K562 (cell line): ENCODE measurements around the gene RNMT. TPM values are rescaled to one million over a fixed set of nuclear protein-coding genes. Genes with fewer than 3 reads are reported as not detected.

Experiments used
- BDP1 ChIP-seq: IDR thresholded peaks from 3 replicates; pipeline ENCODE4 v1.6.1; 2011; ENCODE audit not compliant: insufficient read length, insufficient read depth
- CREB1 ChIP-seq, 2 experiments: sonication (generic) in 1 of 2; formaldehyde crosslinking in 1 of 2; IDR thresholded peaks; 2 replicates each; pipeline versions ENCODE4 v1.6.1 to v1.8.0; 2012 to 2022; ENCODE audit warnings: inconsistent platforms in 1 of 2, mild to moderate bottlenecking in 1 of 2, missing genetic modification reagents in 1 of 2, moderate library complexity in 1 of 2
- FOXJ2 ChIP-seq: fragments of 200-800 bp; sonication (Bioruptor generic); IDR thresholded peaks from 2 replicates; pipeline ENCODE4 v1.6.1; 2016; ENCODE audit warnings: missing genetic modification characterization, missing compliant biosample characterization
- HBP1 ChIP-seq: fragments of 450-650 bp; formaldehyde crosslinking; IDR thresholded peaks from 2 replicates; pipeline ENCODE4 v1.4.0; 2022; ENCODE audit warnings: missing genetic modification characterization
- NFRKB ChIP-seq: fragments of 450-650 bp; IDR thresholded peaks from 2 replicates; pipeline ENCODE4 v1.6.1; 2016; ENCODE audit warnings: low read depth
- SAFB ChIP-seq: fragments of 200-400 bp; formaldehyde crosslinking; IDR thresholded peaks from 2 replicates; pipeline ENCODE4 v1.6.1; 2017; ENCODE audit warnings: low read depth, low read length, borderline replicate concordance
- ZBTB40 ChIP-seq, 2 experiments: fragments of 450-650 bp in 1 of 2; sonication (generic) in 1 of 2; formaldehyde crosslinking in 1 of 2; IDR thresholded peaks; 2 replicates each; pipeline versions ENCODE4 v1.7.1 to v1.9.0; 2016 to 2022; ENCODE audit warnings: inconsistent platforms in 1 of 2, mild to moderate bottlenecking in 1 of 2, missing genetic modification reagents in 1 of 2
- ZNF239 ChIP-seq: fragments of 250-450 bp; sonication (Bioruptor Pico); IDR thresholded peaks from 2 replicates; pipeline ENCODE4 v1.4.0; 2020; ENCODE audit warnings: mild to moderate bottlenecking
- polyA plus RNA-seq, 8 experiments: library from polyadenylated mRNA; depleted of rRNA in 4 of 8; stranded (reverse) in 5 of 8; unstranded in 3 of 8; fragments of >200 nt; fragmentation: Nextera tagmentation in 2 of 8; fragmentation: Illumina TruSeq in 1 of 8; extraction: Ambion mirVana in 2 of 8; extraction: Trizol in 1 of 8; gene quantifications; 2 replicates each; pipeline versions ENCODE4 v1.2.1 to v1.2.3, GENCODE V29; 2011 to 2014; ENCODE audit warnings: inconsistent platforms in 1 of 8, missing spikeins in 1 of 8
- total RNA-seq, 7 experiments: library from RNA; depleted of rRNA in 6 of 7; stranded (reverse); fragments of >200 nt in 6 of 7; fragmentation: Illumina TruSeq in 2 of 7; extraction: Trizol in 2 of 7; gene quantifications; 2 replicates each; pipeline versions ENCODE4 v1.2.1 to v1.2.3, GENCODE V29; 2011 to 2021; ENCODE audit warnings: low replicate concordance in 1 of 7

Gene RNMT
- total and polyA plus RNA-seq, 9 of the 15 experiments (the other 6 are each of a cell fraction or from before 2014, with no cell fraction given) = 20.2 to 63.4 (median 34.1) TPM

- TF ChIP-seq ZBTB40 (IDR thresholded peaks at IDR 0.05) = no peak
- TF ChIP-seq ZBTB40 (CRISPR knock-in tag; IDR thresholded peaks at IDR 0.05) = no peak
- no peak for TF ChIP-seq CREB1 (IDR thresholded peaks at IDR 0.05)
- no peak for TF ChIP-seq CREB1 (CRISPR knock-in tag; IDR thresholded peaks at IDR 0.05)
- TF ChIP-seq NFRKB = no peak
- no peak for TF ChIP-seq FOXJ2 (tag)
- TF ChIP-seq HBP1 (CRISPR knock-in tag) = no peak
- no peak for TF ChIP-seq SAFB
- TF ChIP-seq BDP1 = no peak
- TF ChIP-seq ZNF239 (CRISPR knock-in tag) = no peak
- TF ChIP-seq, all 486 proteins: peak for 0
Observed at GRCh38 chr18:13681701-13682100, 44.8 kb upstream of the RNMT start (continued).
